Measurements from ENCODE around the gene PRR5L.

GRCh38 chr11:36463781-36464180, 167.7 kb downstream of the PRR5L start:
- no peak for TF ChIP-seq GATA3 (IDR thresholded peaks at IDR 0.05; ENCODE audit: low read depth, low read length)
- TF ChIP-seq GATA2 (IDR thresholded peaks at IDR 0.05; ENCODE audit: low read depth, low read length) = no peak
